ENCODE results near the gene SESTD1.
"Not testable (repeated sequence)": the region's sequence is repeated elsewhere in the genome, so short reads cannot be mapped to it uniquely, and the experiment has no call there.

SESTD1 gene

DNA sequence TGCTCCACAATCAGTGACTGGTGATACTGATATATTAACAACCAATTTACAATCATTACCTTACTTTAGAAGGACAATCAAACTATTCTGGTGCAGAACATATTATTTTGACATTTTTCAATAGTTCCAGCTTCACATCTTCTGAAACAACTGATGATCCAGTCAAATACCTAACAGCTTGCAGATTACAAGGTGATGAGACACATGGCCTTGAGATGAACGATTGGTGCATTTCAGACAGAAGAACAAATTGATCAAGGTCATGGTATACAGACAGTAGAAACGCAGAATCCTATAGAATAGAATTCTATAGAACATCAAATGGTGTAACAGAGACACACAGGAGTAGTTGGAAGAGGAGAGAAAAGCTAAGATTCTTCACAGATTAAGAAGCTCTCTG, 24.8 kb downstream of the SESTD1 start:
- peak; percentile 64 for FAIRE-seq

GRCh38 chr2:179239195-179239594, 25.4 kb downstream of the SESTD1 start:
- DNase-seq (ENCODE audit: insufficient read length, low spot score) (no peak), FAIRE-seq (peak; percentile 48)

More for the DNA sequence above, 24.8 kb downstream of the SESTD1 start:
- DNase-seq (ENCODE audit: insufficient read length, low spot score), result no peak

DNA sequence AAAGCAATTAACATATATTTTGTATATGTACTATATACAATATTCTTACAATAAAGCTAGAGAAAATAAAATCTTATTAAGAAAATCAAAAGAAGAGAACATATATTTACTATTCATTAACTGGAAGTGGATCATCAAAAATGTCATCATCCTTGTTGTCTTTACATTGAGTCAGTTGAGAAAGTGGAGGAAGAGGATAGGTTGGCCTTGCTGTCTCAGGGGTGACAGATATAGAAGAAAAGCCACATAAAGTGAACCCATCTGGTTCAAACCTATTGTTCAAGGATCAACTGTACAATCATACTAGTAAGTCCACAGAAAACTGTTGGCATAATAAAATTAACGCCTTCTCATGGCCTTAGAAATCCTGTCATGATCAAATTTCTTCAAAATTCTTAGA, 26.6 kb downstream of the SESTD1 start:
- DNase-seq (ENCODE audit: insufficient read length, low spot score), result no peak
- FAIRE-seq, result no peak

GRCh38 chr2:179237209-179237946, 27.3 kb downstream of the SESTD1 start:
- FAIRE-seq (peak; percentile 37), DNase-seq (ENCODE audit: insufficient read length, low spot score) (no peak)

DNA sequence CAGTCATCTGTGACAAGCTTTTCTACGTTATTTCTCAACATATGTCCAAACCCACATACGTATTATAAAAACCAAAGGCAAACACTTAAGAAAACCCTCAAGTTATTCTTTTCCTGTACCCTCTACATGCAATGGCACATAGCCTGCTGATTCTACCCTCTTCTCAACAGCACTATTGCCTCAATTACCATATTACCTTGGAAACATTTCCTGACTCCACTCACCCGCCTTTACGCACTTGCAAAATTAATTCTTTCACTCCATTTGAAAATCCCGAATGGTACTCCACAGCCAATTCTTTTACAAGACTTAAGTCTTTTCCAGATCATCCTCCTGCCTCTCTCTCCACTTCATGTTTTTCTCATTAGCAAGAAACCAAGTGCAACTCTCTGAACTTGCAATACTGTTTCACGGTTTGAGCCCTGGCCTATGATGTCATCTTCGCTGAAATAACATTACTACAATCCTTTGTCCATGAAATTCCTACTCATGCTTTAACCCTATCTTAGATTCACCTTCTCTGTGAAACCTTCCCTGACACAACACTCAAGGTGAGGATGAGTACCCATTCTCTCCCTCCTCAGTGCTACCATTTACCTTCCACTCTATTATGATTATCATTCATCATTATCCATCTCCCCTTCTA, 29.0 kb downstream of the SESTD1 start:
- DNase-seq (ENCODE audit: insufficient read length, low spot score), result no peak
- FAIRE-seq, result peak; percentile 26

- FAIRE-seq, result no peak
- no peak for DNase-seq (ENCODE audit: insufficient read length, low spot score)
Measured at GRCh38 chr2:179234658-179235240, 29.9 kb downstream of the SESTD1 start.

DNA sequence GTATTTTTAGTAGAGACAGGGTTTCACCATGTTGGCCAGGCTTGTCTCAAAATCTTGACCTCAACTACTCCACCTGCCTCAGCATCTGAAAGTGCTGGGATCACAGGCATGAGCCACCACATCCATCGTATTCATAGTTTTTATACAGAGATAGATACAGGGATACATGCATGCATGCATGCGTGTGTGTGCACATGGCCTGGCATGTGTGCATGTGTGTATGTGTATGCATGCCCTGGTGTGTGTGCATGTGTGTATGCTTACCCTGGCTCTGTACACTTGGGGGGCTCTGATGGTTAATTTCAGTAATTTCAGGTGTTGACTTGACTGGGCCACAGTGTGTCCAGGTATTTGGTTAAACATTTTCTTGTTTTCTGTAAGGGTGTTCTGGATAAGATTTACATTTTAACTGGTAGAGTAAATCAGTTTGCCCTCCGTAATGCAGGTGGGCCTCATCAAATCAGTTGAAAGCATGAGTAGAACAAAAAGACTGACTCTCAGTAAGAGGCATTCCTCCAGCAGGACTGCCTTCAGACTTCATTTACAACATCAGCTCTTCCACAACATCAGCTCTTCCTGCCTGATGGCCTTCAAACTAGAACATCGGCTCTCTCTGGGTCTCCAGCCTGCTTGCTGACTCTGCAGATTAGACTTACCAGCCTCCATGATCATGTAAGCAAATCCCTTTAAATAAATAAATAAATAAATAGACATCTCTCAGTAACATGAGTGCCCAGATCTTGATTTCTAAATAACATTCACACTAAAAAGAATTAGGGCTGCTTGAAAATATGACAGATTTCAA, 30.8 kb downstream of the SESTD1 start:
- DNase-seq (ENCODE audit: insufficient read length, low spot score) (no peak), FAIRE-seq (no peak)

DNA sequence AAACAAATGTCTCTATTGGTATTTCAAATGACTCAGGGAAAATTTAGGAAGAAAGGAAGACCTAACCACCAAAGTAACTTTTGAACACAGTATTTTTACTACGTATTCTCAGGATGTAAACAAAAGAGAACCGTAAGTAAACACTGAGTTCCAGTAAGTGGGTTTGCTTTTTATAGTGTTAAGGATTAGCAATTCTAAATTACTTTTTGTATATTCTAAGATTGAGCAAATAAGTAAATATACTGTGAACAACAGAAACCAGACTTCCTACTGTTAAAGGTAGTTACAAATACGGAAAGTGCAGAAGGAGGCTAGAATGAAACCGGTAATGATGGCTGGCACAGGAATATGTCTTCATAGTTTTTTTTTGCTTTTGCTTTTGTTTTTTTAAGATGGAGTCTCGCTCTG, 31.5 kb downstream of the SESTD1 start:
- FAIRE-seq, result no peak

GRCh38 chr2:179226961-179227259, 37.7 kb downstream of the SESTD1 start:
- FAIRE-seq (no peak), DNase-seq (ENCODE audit: insufficient read length, low spot score) (no peak)

More for the DNA sequence above, 31.5 kb downstream of the SESTD1 start:
- no peak for DNase-seq (ENCODE audit: insufficient read length, low spot score)

DNA sequence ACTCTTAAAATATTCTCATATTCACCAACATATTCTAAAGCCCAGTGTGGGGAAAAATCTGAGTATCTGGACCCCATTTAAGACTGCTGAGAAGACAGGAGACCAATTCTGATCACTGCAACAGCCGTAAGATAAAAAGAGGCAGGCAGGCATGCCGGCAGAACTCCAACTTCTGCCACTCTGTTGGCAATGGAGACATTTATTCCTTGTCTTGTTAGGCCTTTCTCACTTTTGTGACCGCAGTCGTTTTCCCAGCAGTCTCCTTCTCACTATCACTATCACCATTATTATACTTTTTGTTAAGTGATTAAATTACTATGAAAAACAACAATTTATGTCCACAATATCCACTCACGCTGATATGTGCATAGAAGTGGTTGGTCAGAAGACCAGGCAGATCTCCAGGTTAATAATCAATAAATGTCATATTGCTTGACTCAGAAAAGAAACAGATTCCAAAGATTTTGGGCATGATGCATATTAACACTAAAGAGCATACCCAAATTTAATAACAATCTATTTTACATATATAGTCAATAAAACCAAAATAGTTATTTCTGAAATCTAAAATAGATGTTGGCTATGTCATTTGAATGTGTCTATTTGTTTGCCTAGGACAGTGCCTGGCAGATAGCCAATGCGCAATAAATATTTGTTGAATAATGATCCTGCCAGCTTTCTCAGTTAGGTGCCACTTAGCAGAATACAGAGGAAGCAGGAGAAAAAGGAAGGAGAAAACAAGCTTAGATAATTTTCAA, 38.2 kb downstream of the SESTD1 start:
- DNase-seq (ENCODE audit: insufficient read length, low spot score), result no peak

GRCh38 chr2:179224361-179224760, 40.3 kb downstream of the SESTD1 start:
- DNase-seq (ENCODE audit: insufficient read length, low spot score) (no peak), FAIRE-seq (no peak)

More for the DNA sequence above, 38.2 kb downstream of the SESTD1 start:
- FAIRE-seq, result peak; percentile 66

GRCh38 chr2:179222076-179222475, 42.6 kb downstream of the SESTD1 start:
- FAIRE-seq, result no peak

GRCh38 chr2:179218848-179219594, 45.6 kb downstream of the SESTD1 start:
- FAIRE-seq, result peak; percentile 76
- DNase-seq (ENCODE audit: insufficient read length, low spot score), result peak; percentile 34

More at GRCh38 chr2:179222076-179222475, 42.6 kb downstream of the SESTD1 start:
- no peak for DNase-seq (ENCODE audit: insufficient read length, low spot score)

GRCh38 chr2:179214671-179215070, 50.0 kb downstream of the SESTD1 start:
- not testable (repeated sequence) for FAIRE-seq; DNase-seq (ENCODE audit: insufficient read length, low spot score)

DNA sequence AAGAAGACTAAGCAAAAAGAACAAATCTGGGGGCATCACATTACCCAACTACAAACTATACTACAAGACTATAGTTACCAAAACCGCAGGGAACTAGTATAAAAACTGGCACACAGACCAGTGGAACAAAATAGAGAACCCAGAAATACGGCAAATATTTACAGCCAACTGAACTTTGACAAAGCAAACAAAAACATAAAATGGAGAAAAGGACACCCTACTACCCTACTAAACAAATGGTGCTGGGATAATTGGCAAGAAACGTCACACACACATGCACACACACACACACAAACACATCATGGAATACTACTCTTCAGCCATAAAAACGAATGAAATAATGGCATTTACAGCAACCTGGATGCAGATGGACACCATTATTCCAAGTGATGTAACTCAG, 53.3 kb downstream of the SESTD1 start:
- no peak for FAIRE-seq
- no peak for DNase-seq (ENCODE audit: insufficient read length, low spot score)

DNA sequence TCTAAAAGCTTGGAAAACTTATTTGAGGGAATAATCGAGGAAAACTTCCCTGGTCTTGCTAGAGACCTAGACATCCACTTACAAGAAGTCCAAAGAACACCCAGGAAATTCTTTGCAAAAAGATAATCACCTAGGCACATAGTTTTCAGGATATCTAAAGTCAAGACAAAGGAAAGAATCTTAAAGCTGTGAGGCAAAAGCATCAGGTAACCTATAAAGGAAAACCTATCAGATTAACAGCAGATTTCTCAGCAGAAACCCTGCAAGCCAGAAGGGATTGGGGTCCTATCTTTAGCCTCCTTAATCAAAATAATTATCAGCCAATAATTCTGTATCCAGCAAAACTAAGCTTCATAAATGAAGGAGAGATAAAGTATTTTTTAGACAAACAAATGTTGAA, 56.4 kb downstream of the SESTD1 start:
- not testable (repeated sequence) for FAIRE-seq; DNase-seq (ENCODE audit: insufficient read length, low spot score)

DNA sequence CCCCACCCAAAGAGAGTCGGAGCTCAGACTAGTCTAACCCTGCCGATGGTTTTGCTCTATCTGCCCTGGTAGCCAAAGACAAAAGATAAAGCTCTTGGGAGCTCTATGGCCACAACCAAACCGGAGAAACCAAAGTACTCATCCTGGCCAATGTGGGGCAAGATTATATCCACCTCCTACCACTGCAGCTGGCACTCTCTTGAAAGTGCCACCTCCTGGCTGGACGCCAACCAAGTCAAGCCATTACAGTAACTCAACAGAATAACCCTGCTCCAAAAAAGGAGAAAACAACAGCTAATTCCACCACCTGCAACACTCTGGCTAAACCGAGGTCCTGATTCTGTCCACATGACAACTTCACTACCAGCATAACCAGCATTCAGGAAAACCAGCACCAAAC, 57.6 kb downstream of the SESTD1 start:
- FAIRE-seq (no peak), DNase-seq (ENCODE audit: insufficient read length, low spot score) (no peak)

DNA sequence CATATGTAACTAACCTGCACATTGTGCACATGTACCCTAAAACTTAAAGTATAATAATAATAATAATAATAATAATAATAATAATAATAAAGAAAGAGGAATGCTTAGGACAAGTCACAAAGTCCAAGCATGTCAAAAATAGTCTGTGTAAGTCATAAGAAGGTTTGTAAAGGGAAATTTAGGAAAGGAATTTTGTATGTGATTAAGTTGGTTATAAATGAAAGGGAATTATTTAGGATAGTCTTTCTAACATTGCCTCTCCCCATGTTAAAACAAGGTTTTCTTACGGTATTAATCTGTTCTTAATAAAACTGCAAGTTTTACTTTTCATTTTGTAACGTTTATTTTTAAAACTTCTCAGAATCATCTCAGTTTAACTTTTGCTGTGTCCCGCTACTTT, 62.8 kb downstream of the SESTD1 start:
- DNase-seq (ENCODE audit: insufficient read length, low spot score), result no peak
- FAIRE-seq, result no peak

GRCh38 chr2:179195926-179196590, 68.6 kb downstream of the SESTD1 start:
- DNase-seq (ENCODE audit: insufficient read length, low spot score), result not testable (repeated sequence)

More at GRCh38 chr2:179195926-179196590, 68.6 kb downstream of the SESTD1 start:
- FAIRE-seq, result not testable (repeated sequence)
